ENCODE measurements around the gene FASN. TPM values are rescaled to one million over a fixed set of nuclear protein-coding genes. Genes with fewer than 3 reads are reported as not detected.
A peak's percentile ranks its signal among the peaks of the same experiment; 100 is the strongest.

FASN gene
- total and polyA plus RNA-seq, 2 of the 13 experiments (the other 11 are each of a cell fraction or from before 2014, with no cell fraction given) = 51.7 to 101 TPM

DNA sequence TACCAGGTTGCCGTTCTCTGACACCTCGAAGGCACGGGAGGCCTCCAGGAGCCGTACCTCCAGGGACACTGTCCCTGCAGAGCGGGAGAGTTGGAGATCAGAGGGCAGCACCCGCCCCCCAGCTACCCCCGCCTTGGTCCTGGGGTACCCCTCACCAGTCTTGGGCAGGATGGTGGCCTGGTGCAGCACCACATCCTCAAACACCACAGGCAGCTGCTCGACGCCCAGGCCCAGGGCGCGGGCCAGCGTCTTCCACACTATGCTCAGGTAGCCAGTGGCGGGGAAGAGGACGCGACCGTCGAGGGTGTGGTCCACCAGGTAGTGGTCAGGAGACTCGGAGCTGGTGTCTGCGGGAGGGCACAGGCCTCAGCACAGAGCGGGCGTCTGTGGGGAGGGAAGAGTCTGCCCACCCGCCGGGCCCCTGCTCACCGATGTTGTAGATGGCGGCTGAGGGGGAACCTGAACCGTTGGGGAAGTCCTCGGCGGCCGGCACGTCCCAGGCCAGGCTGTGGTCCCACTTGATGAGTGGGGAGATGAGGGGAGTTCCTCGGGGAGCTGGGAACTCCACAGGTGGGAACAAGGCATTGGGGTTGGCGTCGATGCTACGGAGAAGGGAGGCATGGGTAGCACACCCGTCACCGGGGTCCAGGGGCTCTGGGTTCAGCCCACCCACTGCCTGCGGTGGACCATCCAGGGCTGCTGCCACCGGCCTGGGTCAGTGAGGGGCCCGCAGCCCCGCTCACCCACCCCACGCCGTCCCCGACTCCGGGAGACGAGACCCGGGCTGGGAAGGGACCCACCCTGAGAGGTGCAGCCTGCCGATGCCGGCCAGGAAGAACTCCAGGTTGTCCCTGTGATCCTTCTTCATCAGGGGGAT lies 9.8 kb downstream of the FASN start (continued):
- TF ChIP-seq ZNF737 (CRISPR knock-in tag; IDR thresholded peaks at IDR 0.05; ENCODE audit: borderline replicate concordance) = no peak
- TF ChIP-seq ZNF598 (CRISPR knock-in tag; IDR thresholded peaks at IDR 0.05; ENCODE audit: borderline replicate concordance) = no peak
- TF ChIP-seq SALL2 (CRISPR knock-in tag; IDR thresholded peaks at IDR 0.05) = no peak
- TF ChIP-seq ZNF883 (CRISPR knock-in tag; IDR thresholded peaks at IDR 0.05; ENCODE audit: not compliant biosample characterization) = no peak
- TF ChIP-seq ZNF205 (CRISPR knock-in tag; IDR thresholded peaks at IDR 0.05) = no peak
- no peak for TF ChIP-seq ZNF761 (CRISPR knock-in tag; conservative IDR thresholded peaks at IDR 0.05)
- no peak for TF ChIP-seq ZNF431 (CRISPR knock-in tag; IDR thresholded peaks at IDR 0.05; ENCODE audit: borderline replicate concordance, low read depth)
- no peak for TF ChIP-seq NFRKB (IDR thresholded peaks at IDR 0.05)
- no peak for TF ChIP-seq ZC3H4 (CRISPR knock-in tag; IDR thresholded peaks at IDR 0.05; ENCODE audit: borderline replicate concordance)
- TF ChIP-seq, protein P1, sequence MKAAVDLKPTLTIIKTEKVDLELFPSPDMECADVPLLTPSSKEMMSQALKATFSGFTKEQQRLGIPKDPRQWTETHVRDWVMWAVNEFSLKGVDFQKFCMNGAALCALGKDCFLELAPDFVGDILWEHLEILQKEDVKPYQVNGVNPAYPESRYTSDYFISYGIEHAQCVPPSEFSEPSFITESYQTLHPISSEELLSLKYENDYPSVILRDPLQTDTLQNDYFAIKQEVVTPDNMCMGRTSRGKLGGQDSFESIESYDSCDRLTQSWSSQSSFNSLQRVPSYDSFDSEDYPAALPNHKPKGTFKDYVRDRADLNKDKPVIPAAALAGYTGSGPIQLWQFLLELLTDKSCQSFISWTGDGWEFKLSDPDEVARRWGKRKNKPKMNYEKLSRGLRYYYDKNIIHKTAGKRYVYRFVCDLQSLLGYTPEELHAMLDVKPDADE (CRISPR knock-in tag; IDR thresholded peaks at IDR 0.05) = no peak
- no peak for TF ChIP-seq ZNF382 (CRISPR knock-in tag; IDR thresholded peaks at IDR 0.05; ENCODE audit: borderline replicate concordance)
- 0 out of 2 replicates have a peak, but pooled peaks have one; percentile 17 for TF ChIP-seq BORCS8-MEF2B (CRISPR knock-in tag; IDR thresholded peaks at IDR 0.05)
- TF ChIP-seq RFX1 (IDR thresholded peaks at IDR 0.05) = no peak
- no peak for TF ChIP-seq TSC22D2 (CRISPR knock-in tag; IDR thresholded peaks at IDR 0.05; ENCODE audit: borderline replicate concordance)
- TF ChIP-seq HHEX (CRISPR knock-in tag; IDR thresholded peaks at IDR 0.05) = no peak
- no peak for TF ChIP-seq PHF8 (CRISPR knock-in tag; IDR thresholded peaks at IDR 0.05)
- TF ChIP-seq TCF7L2 (IDR thresholded peaks at IDR 0.05; ENCODE audit: low read depth, low read length) = no peak
- no peak for TF ChIP-seq IRX3 (CRISPR knock-in tag; IDR thresholded peaks at IDR 0.05; ENCODE audit: borderline replicate concordance, low read depth)
- TF ChIP-seq, protein P2, sequence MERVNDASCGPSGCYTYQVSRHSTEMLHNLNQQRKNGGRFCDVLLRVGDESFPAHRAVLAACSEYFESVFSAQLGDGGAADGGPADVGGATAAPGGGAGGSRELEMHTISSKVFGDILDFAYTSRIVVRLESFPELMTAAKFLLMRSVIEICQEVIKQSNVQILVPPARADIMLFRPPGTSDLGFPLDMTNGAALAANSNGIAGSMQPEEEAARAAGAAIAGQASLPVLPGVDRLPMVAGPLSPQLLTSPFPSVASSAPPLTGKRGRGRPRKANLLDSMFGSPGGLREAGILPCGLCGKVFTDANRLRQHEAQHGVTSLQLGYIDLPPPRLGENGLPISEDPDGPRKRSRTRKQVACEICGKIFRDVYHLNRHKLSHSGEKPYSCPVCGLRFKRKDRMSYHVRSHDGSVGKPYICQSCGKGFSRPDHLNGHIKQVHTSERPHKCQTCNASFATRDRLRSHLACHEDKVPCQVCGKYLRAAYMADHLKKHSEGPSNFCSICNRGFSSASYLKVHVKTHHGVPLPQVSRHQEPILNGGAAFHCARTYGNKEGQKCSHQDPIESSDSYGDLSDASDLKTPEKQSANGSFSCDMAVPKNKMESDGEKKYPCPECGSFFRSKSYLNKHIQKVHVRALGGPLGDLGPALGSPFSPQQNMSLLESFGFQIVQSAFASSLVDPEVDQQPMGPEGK (CRISPR knock-in tag; IDR thresholded peaks at IDR 0.05) = no peak
- no peak for TF ChIP-seq FOSL2 (CRISPR knock-in tag; IDR thresholded peaks at IDR 0.05)
- TF ChIP-seq TAF1 (CRISPR knock-in tag; IDR thresholded peaks at IDR 0.05) = no peak
- TF ChIP-seq TRIM24 (CRISPR knock-in tag; IDR thresholded peaks at IDR 0.05) = no peak
- TF ChIP-seq, protein P3, sequence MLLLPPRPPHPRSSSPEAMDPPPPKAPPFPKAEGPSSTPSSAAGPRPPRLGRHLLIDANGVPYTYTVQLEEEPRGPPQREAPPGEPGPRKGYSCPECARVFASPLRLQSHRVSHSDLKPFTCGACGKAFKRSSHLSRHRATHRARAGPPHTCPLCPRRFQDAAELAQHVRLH (CRISPR knock-in tag; IDR thresholded peaks at IDR 0.05; ENCODE audit: borderline replicate concordance, low read depth) = no peak
- TF ChIP-seq, protein P4, sequence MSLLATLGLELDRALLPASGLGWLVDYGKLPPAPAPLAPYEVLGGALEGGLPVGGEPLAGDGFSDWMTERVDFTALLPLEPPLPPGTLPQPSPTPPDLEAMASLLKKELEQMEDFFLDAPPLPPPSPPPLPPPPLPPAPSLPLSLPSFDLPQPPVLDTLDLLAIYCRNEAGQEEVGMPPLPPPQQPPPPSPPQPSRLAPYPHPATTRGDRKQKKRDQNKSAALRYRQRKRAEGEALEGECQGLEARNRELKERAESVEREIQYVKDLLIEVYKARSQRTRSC (CRISPR knock-in tag; IDR thresholded peaks at IDR 0.05; ENCODE audit: low read depth) = no peak
- no peak for TF ChIP-seq ZFP37 (CRISPR knock-in tag; IDR thresholded peaks at IDR 0.05; ENCODE audit: borderline replicate concordance)
- TF ChIP-seq, protein P5, sequence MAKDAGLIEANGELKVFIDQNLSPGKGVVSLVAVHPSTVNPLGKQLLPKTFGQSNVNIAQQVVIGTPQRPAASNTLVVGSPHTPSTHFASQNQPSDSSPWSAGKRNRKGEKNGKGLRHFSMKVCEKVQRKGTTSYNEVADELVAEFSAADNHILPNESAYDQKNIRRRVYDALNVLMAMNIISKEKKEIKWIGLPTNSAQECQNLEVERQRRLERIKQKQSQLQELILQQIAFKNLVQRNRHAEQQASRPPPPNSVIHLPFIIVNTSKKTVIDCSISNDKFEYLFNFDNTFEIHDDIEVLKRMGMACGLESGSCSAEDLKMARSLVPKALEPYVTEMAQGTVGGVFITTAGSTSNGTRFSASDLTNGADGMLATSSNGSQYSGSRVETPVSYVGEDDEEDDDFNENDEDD (CRISPR knock-in tag; IDR thresholded peaks at IDR 0.05; ENCODE audit: borderline replicate concordance) = no peak
- TF ChIP-seq ZNF572 (CRISPR knock-in tag; IDR thresholded peaks at IDR 0.05) = no peak

Measured in HepG2 (cell line).